ENCODE measurements around the gene PTPN9. TPM values are rescaled to one million over a fixed set of nuclear protein-coding genes. Genes with fewer than 3 reads are reported as not detected.

The PTPN9 gene
- total and polyA plus RNA-seq, 2 of the 13 experiments (the other 11 are each of a cell fraction or from before 2014, with no cell fraction given) = 16.6 to 19.9 TPM

DNA sequence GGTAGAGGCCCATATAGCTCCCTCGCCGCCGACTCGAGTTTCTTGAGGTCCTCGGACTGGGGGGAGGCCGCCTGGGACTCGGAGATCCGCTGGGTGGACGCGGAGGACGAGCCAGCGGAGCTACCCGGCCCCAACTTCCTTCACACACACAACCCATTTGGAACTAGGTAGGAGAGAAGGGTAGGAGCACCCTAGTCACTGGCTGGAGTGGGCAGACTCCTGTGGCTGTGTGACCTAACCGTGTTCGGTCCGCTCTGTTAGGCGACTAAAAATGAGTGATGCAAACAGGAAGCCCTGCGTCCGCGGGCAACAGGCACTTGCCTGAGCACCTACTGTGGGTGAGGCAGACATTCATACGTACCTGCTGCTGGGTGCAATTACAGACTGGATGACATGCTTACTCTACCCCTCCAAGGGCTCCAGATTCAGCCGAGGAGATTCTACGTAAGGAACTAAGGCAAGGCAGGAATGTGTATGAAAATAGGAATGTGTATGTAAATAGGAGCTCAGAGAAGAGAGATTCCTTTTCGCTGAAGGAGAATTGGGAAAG is 123.1 kb downstream of the PTPN9 start:
- Histone ChIP-seq H3K4me2 (ENCODE audit: low read depth, low read length) (peak overlapping the region; percentile 92), H3K4me3 (replicated peaks in 1 of 3; ENCODE audit: insufficient read depth in 1 of 3, low read depth in 2 of 3, low read length in 3 of 3) (peak overlapping the region; percentile 91 to 93 (median 93)), H3K9ac (ENCODE audit: insufficient read depth, low read depth, low read length) (peak overlapping the region; percentile 90), H3K27ac (ENCODE audit: extremely low read length, insufficient read depth, low read length) (peak overlapping the region; percentile 89), H3K27me3 (ENCODE audit: control insufficient read depth in 1 of 2, insufficient read depth in 2 of 2, low read length in 2 of 2) (no peaks in the 10 kb centered on the region; a peak in 1 of 5 replicates), H3K4me1 (ENCODE audit: insufficient read depth, low read length) (peaks cover 49% of the 10 kb centered on the region), H4K20me1 (ENCODE audit: insufficient read depth, low read length) (peaks cover 6% of the 10 kb centered on the region; the same call in 1 of the 2 replicates), H3K79me2 (ENCODE audit: insufficient read depth, low read length) (peaks cover 11% of the 10 kb centered on the region), H3K9me3 (ENCODE audit: low read length) (no peaks in the 10 kb centered on the region), H2AFZ (ENCODE audit: low read length) (peak overlapping the region; percentile 75), H3K36me3 (replicated peaks in 1 of 2; ENCODE audit: control insufficient read depth in 1 of 2, insufficient read depth in 2 of 2, low read length in 2 of 2) (no peaks in the 10 kb centered on the region)
- WGBS (ENCODE audit: low lambda C conversion rate) = under 1% methylated on average over 24 of the region's 24 CpGs
- ChIA-PET CTCF (ENCODE audit: low intra/inter-chr PET ratio, low total read pairs) (no interaction called here), POLR2A (interaction anchor here (0.8 to 7.8 kb wide), 13 partner anchors 9 to 282 kb away, joined by 3 to 185 read pairs (median 3); partner anchors contain the start of genes IMP3, MAN2C1, PTPN9 and SNX33)
- FAIRE-seq = no peak
- peak; percentile 40 for DNase-seq (ENCODE audit: low spot score)
- intact Hi-C loops (cut with micrococcal nuclease; ENCODE audit: unreplicated experiment) (no loop called here), in situ Hi-C loops (cut with HindIII; ENCODE audit: extremely low pct_ligation_motif_present, low pct_unique_long_range_greater_than_20kb) (no loop called here)
- ATAC-seq = peak; percentile 1; the same call in 1 of the 3 replicates
- BruUV-seq (replicated peaks) = no TSS peak
- TF ChIP-seq, protein P1, sequence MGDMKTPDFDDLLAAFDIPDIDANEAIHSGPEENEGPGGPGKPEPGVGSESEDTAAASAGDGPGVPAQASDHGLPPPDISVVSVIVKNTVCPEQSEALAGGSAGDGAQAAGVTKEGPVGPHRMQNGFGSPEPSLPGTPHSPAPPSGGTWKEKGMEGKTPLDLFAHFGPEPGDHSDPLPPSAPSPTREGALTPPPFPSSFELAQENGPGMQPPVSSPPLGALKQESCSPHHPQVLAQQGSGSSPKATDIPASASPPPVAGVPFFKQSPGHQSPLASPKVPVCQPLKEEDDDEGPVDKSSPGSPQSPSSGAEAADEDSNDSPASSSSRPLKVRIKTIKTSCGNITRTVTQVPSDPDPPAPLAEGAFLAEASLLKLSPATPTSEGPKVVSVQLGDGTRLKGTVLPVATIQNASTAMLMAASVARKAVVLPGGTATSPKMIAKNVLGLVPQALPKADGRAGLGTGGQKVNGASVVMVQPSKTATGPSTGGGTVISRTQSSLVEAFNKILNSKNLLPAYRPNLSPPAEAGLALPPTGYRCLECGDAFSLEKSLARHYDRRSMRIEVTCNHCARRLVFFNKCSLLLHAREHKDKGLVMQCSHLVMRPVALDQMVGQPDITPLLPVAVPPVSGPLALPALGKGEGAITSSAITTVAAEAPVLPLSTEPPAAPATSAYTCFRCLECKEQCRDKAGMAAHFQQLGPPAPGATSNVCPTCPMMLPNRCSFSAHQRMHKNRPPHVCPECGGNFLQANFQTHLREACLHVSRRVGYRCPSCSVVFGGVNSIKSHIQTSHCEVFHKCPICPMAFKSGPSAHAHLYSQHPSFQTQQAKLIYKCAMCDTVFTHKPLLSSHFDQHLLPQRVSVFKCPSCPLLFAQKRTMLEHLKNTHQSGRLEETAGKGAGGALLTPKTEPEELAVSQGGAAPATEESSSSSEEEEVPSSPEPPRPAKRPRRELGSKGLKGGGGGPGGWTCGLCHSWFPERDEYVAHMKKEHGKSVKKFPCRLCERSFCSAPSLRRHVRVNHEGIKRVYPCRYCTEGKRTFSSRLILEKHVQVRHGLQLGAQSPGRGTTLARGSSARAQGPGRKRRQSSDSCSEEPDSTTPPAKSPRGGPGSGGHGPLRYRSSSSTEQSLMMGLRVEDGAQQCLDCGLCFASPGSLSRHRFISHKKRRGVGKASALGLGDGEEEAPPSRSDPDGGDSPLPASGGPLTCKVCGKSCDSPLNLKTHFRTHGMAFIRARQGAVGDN (CRISPR knock-in tag; IDR thresholded peaks at IDR 0.05) = peak; percentile 38; the same call in 1 of the 2 replicates
- TF ChIP-seq SOX6 (IDR thresholded peaks at IDR 0.05) = no peak
- TF ChIP-seq SOX6 (CRISPR knock-in tag; IDR thresholded peaks at IDR 0.05) = no peak
- 0 out of 2 replicates have a peak, but pooled peaks have one; percentile 64 for TF ChIP-seq ZNF615 (CRISPR knock-in tag; IDR thresholded peaks at IDR 0.05; ENCODE audit: borderline replicate concordance)
- TF ChIP-seq SP2 (CRISPR knock-in tag; IDR thresholded peaks at IDR 0.05) = 0 out of 2 replicates have a peak, but pooled peaks have one; percentile 0
- no peak for TF ChIP-seq HMGXB3 (CRISPR knock-in tag; IDR thresholded peaks at IDR 0.05; ENCODE audit: borderline replicate concordance)
- TF ChIP-seq NKX3-1 (CRISPR knock-in tag; IDR thresholded peaks at IDR 0.05) = no peak
- TF ChIP-seq POLR2AphosphoS5 (IDR thresholded peaks at IDR 0.05; ENCODE audit: low read depth, low read length) = peak; percentile 46; the same call in 1 of the 2 replicates
- 0 out of 2 replicates have a peak, but pooled peaks have one; percentile 6 for TF ChIP-seq ZNF629 (CRISPR knock-in tag; conservative IDR thresholded peaks at IDR 0.05)
- no peak for TF ChIP-seq FOXP4 (CRISPR knock-in tag; IDR thresholded peaks at IDR 0.05)
- TF ChIP-seq SALL1 (CRISPR knock-in tag; IDR thresholded peaks at IDR 0.05) = peak; percentile 48
- TF ChIP-seq ZNF816 (CRISPR knock-in tag; IDR thresholded peaks at IDR 0.05; ENCODE audit: borderline replicate concordance) = 0 out of 2 replicates have a peak, but pooled peaks have one; percentile 36
- no peak for TF ChIP-seq LCORL (IDR thresholded peaks at IDR 0.05)
- no peak; the same call in none of the 2 replicates for TF ChIP-seq LCORL (CRISPR knock-in tag; IDR thresholded peaks at IDR 0.05)

Measured in HepG2 (cell line).